ENCODE results near the gene ADAM23.

The ADAM23 gene

GRCh38 chr2:206540757-206541156 is 97.4 kb downstream of the ADAM23 start:
- H3K9ac ChIP-seq (ENCODE audit: low read depth, low read length) = no peak overlapping the region
- no peaks in the 10 kb centered on the region for H3K36me3 ChIP-seq (ENCODE audit: insufficient read depth, low read length)
- H3K4me1 ChIP-seq (ENCODE audit: insufficient read depth, low read length) = no peaks in the 10 kb centered on the region

GRCh38 chr2:206543073-206543472 is 99.7 kb downstream of the ADAM23 start:
- H3K36me3 ChIP-seq (ENCODE audit: insufficient read depth, low read length) = no peaks in the 10 kb centered on the region
- H3K9me3 ChIP-seq (ENCODE audit: control insufficient read depth, insufficient read depth, low read length) = no peaks in the 10 kb centered on the region
- no peak overlapping the region for H3K9ac ChIP-seq (ENCODE audit: low read depth, low read length)
- H3K4me1 ChIP-seq (ENCODE audit: insufficient read depth, low read length) = no peaks in the 10 kb centered on the region

More at GRCh38 chr2:206540757-206541156, 97.4 kb downstream of the ADAM23 start:
- no peaks in the 10 kb centered on the region for H3K9me3 ChIP-seq (ENCODE audit: control insufficient read depth, insufficient read depth, low read length)

- no peaks in the 10 kb centered on the region for H3K36me3 ChIP-seq (ENCODE audit: insufficient read depth, low read length)
- H3K9me3 ChIP-seq (ENCODE audit: control insufficient read depth, insufficient read depth, low read length) = no peaks in the 10 kb centered on the region
- no peaks in the 10 kb centered on the region for H3K4me1 ChIP-seq (ENCODE audit: insufficient read depth, low read length)
- H3K9ac ChIP-seq (ENCODE audit: low read depth, low read length) = no peak overlapping the region
These were observed 105.1 kb downstream of the ADAM23 start for GRCh38 chr2:206548383-206548782.

- no peaks in the 10 kb centered on the region for H3K36me3 ChIP-seq (ENCODE audit: insufficient read depth, low read length)
- H3K4me1 ChIP-seq (ENCODE audit: insufficient read depth, low read length) = no peaks in the 10 kb centered on the region; the same call in 1 of the 2 replicates
- no peaks in the 10 kb centered on the region for H3K9me3 ChIP-seq (ENCODE audit: control insufficient read depth, insufficient read depth, low read length)
- no peak overlapping the region for H3K9ac ChIP-seq (ENCODE audit: low read depth, low read length)
These were observed 112.4 kb downstream of the ADAM23 start for GRCh38 chr2:206555721-206556120.

GRCh38 chr2:206556357-206556949 is 113.1 kb downstream of the ADAM23 start:
- Histone ChIP-seq H3K4me1 (ENCODE audit: insufficient read depth, low read length) (no peaks in the 10 kb centered on the region; the same call in 1 of the 2 replicates), H3K36me3 (ENCODE audit: insufficient read depth, low read length) (no peaks in the 10 kb centered on the region), H3K9me3 (ENCODE audit: control insufficient read depth, insufficient read depth, low read length) (no peaks in the 10 kb centered on the region), H3K9ac (ENCODE audit: low read depth, low read length) (no peak overlapping the region)

- Histone ChIP-seq H3K9ac (ENCODE audit: low read depth, low read length) (no peak overlapping the region), H3K36me3 (ENCODE audit: insufficient read depth, low read length) (no peaks in the 10 kb centered on the region), H3K9me3 (ENCODE audit: control insufficient read depth, insufficient read depth, low read length) (no peaks in the 10 kb centered on the region), H3K4me1 (ENCODE audit: insufficient read depth, low read length) (no peaks in the 10 kb centered on the region; the same call in 1 of the 2 replicates)
These were observed 114.0 kb downstream of the ADAM23 start for GRCh38 chr2:206557321-206557720.

- Histone ChIP-seq H3K9ac (ENCODE audit: low read depth, low read length) (no peak overlapping the region), H3K9me3 (ENCODE audit: control insufficient read depth, insufficient read depth, low read length) (no peaks in the 10 kb centered on the region), H3K36me3 (ENCODE audit: insufficient read depth, low read length) (no peaks in the 10 kb centered on the region), H3K4me1 (ENCODE audit: insufficient read depth, low read length) (peaks cover 3% of the 10 kb centered on the region; the same call in 1 of the 2 replicates)
These were observed 115.2 kb downstream of the ADAM23 start for GRCh38 chr2:206558492-206558891.

- Histone ChIP-seq H3K9ac (ENCODE audit: low read depth, low read length) (no peak overlapping the region), H3K4me1 (ENCODE audit: insufficient read depth, low read length) (peaks cover 3% of the 10 kb centered on the region; the same call in 1 of the 2 replicates), H3K9me3 (ENCODE audit: control insufficient read depth, insufficient read depth, low read length) (no peaks in the 10 kb centered on the region), H3K36me3 (ENCODE audit: insufficient read depth, low read length) (no peaks in the 10 kb centered on the region)
These were observed 118.6 kb downstream of the ADAM23 start for GRCh38 chr2:206561962-206562361.

GRCh38 chr2:206562375-206562774 is 119.0 kb downstream of the ADAM23 start:
- Histone ChIP-seq H3K36me3 (ENCODE audit: insufficient read depth, low read length) (no peaks in the 10 kb centered on the region), H3K9ac (ENCODE audit: low read depth, low read length) (no peak overlapping the region), H3K4me1 (ENCODE audit: insufficient read depth, low read length) (peaks cover 3% of the 10 kb centered on the region; the same call in 1 of the 2 replicates), H3K9me3 (ENCODE audit: control insufficient read depth, insufficient read depth, low read length) (no peaks in the 10 kb centered on the region)

GRCh38 chr2:206563374-206563773 is 120.0 kb downstream of the ADAM23 start:
- peaks cover 3% of the 10 kb centered on the region; the same call in 1 of the 2 replicates for H3K4me1 ChIP-seq (ENCODE audit: insufficient read depth, low read length)
- no peaks in the 10 kb centered on the region for H3K36me3 ChIP-seq (ENCODE audit: insufficient read depth, low read length)
- no peak overlapping the region for H3K9ac ChIP-seq (ENCODE audit: low read depth, low read length)
- no peaks in the 10 kb centered on the region for H3K9me3 ChIP-seq (ENCODE audit: control insufficient read depth, insufficient read depth, low read length)

GRCh38 chr2:206565666-206566065 is 122.3 kb downstream of the ADAM23 start:
- no peaks in the 10 kb centered on the region for H3K9me3 ChIP-seq (ENCODE audit: control insufficient read depth, insufficient read depth, low read length)
- H3K36me3 ChIP-seq (ENCODE audit: insufficient read depth, low read length) = no peaks in the 10 kb centered on the region
- H3K4me1 ChIP-seq (ENCODE audit: insufficient read depth, low read length) = 0 out of 2 replicates have a peak, but pooled peaks cover 3% of the 10 kb centered on the region
- H3K9ac ChIP-seq (ENCODE audit: low read depth, low read length) = no peak overlapping the region

- no peaks in the 10 kb centered on the region for H3K36me3 ChIP-seq (ENCODE audit: insufficient read depth, low read length)
- H3K9ac ChIP-seq (ENCODE audit: low read depth, low read length) = no peak overlapping the region
- no peaks in the 10 kb centered on the region for H3K9me3 ChIP-seq (ENCODE audit: control insufficient read depth, insufficient read depth, low read length)
These were observed 126.1 kb downstream of the ADAM23 start for GRCh38 chr2:206569470-206569869.

GRCh38 chr2:206570199-206570598 is 126.9 kb downstream of the ADAM23 start:
- H3K9me3 ChIP-seq (ENCODE audit: control insufficient read depth, insufficient read depth, low read length) = no peaks in the 10 kb centered on the region
- no peaks in the 10 kb centered on the region for H3K4me1 ChIP-seq (ENCODE audit: insufficient read depth, low read length)
- no peak overlapping the region for H3K9ac ChIP-seq (ENCODE audit: low read depth, low read length)
- no peaks in the 10 kb centered on the region for H3K36me3 ChIP-seq (ENCODE audit: insufficient read depth, low read length)

More at GRCh38 chr2:206569470-206569869, 126.1 kb downstream of the ADAM23 start:
- no peaks in the 10 kb centered on the region for H3K4me1 ChIP-seq (ENCODE audit: insufficient read depth, low read length)

GRCh38 chr2:206572725-206573124 is 129.4 kb downstream of the ADAM23 start:
- no peaks in the 10 kb centered on the region for H3K36me3 ChIP-seq (ENCODE audit: insufficient read depth, low read length)
- H3K9me3 ChIP-seq (ENCODE audit: control insufficient read depth, insufficient read depth, low read length) = no peaks in the 10 kb centered on the region
- no peaks in the 10 kb centered on the region for H3K4me1 ChIP-seq (ENCODE audit: insufficient read depth, low read length)
- H3K9ac ChIP-seq (ENCODE audit: low read depth, low read length) = no peak overlapping the region

GRCh38 chr2:206573793-206574192 is 130.5 kb downstream of the ADAM23 start:
- Histone ChIP-seq H3K36me3 (ENCODE audit: insufficient read depth, low read length) (no peaks in the 10 kb centered on the region), H3K9me3 (ENCODE audit: control insufficient read depth, insufficient read depth, low read length) (no peaks in the 10 kb centered on the region), H3K4me1 (ENCODE audit: insufficient read depth, low read length) (no peaks in the 10 kb centered on the region), H3K9ac (ENCODE audit: low read depth, low read length) (no peak overlapping the region)

All from ES-I3 (cell line).